BLaER1 treated with 17β-estradiol and CSF1 and Interleukin-3, amounts not matched to agents 10 nM and 100 nM (cell line): ENCODE measurements around the gene MBD5.
A peak's percentile ranks its signal among the peaks of the same experiment; 100 is the strongest.

Experiments used
- H3K27ac ChIP-seq, 11 experiments: shearing (Covaris generic); formaldehyde crosslinking; 2 replicates each; pipeline ENCODE4 v1.8.1; 2022
- H3K27me3 ChIP-seq, 11 experiments: shearing (Covaris generic); formaldehyde crosslinking; 2 replicates each; pipeline ENCODE4 v1.8.1; 2022
- H3K36me3 ChIP-seq, 11 experiments: shearing (Covaris generic); formaldehyde crosslinking; 2 replicates each; pipeline ENCODE4 v1.8.1; 2022
- H3K4me1 ChIP-seq, 10 experiments: shearing (Covaris generic); formaldehyde crosslinking; 2 replicates each; pipeline ENCODE4 v1.8.1; 2022
- H3K4me2 ChIP-seq, 11 experiments: shearing (Covaris generic); formaldehyde crosslinking; 2 replicates each; pipeline ENCODE4 v1.8.1; 2022
- H3K4me3 ChIP-seq, 10 experiments: shearing (Covaris generic); formaldehyde crosslinking; 2 replicates each; pipeline ENCODE4 v1.8.1; 2022
- H3K9ac ChIP-seq, 11 experiments: shearing (Covaris generic); formaldehyde crosslinking; 2 replicates each; pipeline ENCODE4 v1.8.1; 2022
- H3K9me3 ChIP-seq, 11 experiments: shearing (Covaris generic); formaldehyde crosslinking; replicated peaks in 1 of 11; 2 replicates each; pipeline ENCODE4 v1.8.1; 2022
- H4K20me1 ChIP-seq, 11 experiments: shearing (Covaris generic); formaldehyde crosslinking; 2 replicates each; pipeline ENCODE4 v1.8.1; 2022
- Cebpa-rat ChIP-seq, 11 experiments: shearing (Covaris generic); IDR thresholded peaks; 2 replicates each; pipeline ENCODE4 v1.8.1; 2022

Gene MBD5

DNA sequence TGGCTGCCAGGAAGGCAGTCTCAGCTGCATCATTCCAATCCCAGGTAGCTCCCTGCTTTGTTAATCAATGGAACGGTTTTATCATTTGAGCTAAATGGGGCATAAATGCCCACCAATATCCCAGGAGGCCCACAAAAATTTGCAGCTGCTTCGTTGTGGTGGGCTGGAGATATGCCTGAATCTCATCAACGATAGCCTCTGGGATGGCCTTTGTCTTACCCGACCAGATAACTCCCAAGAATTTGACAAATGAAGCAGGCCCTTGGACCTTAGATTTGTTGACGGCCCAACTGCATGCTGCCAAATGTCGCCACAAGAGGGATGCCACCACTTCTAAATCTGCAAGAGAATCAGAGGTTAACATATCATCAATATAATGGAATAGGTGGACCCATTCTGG, 236.4 kb downstream of the MBD5 start:
- no peak overlapping the region for H3K4me2 ChIP-seq
- TF ChIP-seq Cebpa-rat (IDR thresholded peaks at IDR 0.05) = no peak
- H3K9me3 ChIP-seq = peaks cover 67 to 82% (median 78%) of the 10 kb centered on the region in 11 experiments
- H3K4me3 ChIP-seq = no peak overlapping the region
- no peaks in the 10 kb centered on the region for H3K4me1 ChIP-seq
- H3K27me3 ChIP-seq = no peaks in the 10 kb centered on the region
- no peaks in the 10 kb centered on the region for H4K20me1 ChIP-seq
- no peak overlapping the region for H3K9ac ChIP-seq
- H3K27ac ChIP-seq = no peak overlapping the region
- peaks cover 50 to 86% (median 73%) of the 10 kb centered on the region in 11 experiments for H3K36me3 ChIP-seq

- Histone ChIP-seq H3K4me3 (no peak overlapping the region), H3K4me1 (no peaks in the 10 kb centered on the region), H3K9me3 (peaks cover 59 to 74% (median 70%) of the 10 kb centered on the region in 11 experiments), H4K20me1 (no peaks in the 10 kb centered on the region), H3K4me2 (no peak overlapping the region), H3K36me3 (peaks cover 42 to 77% (median 66%) of the 10 kb centered on the region in 11 experiments), H3K9ac (no peak overlapping the region), H3K27ac (no peak overlapping the region), H3K27me3 (no peaks in the 10 kb centered on the region)
- TF ChIP-seq Cebpa-rat (IDR thresholded peaks at IDR 0.05) = no peak
These were observed 237.2 kb downstream of the MBD5 start for GRCh38 chr2:148258124-148258523.

GRCh38 chr2:148259674-148260073, 238.8 kb downstream of the MBD5 start:
- Histone ChIP-seq H3K27me3 (no peaks in the 10 kb centered on the region), H3K4me3 (no peak overlapping the region), H3K4me2 (no peak overlapping the region), H3K27ac (no peak overlapping the region), H4K20me1 (no peaks in the 10 kb centered on the region), H3K4me1 (no peaks in the 10 kb centered on the region), H3K9ac (no peak overlapping the region), H3K36me3 (peaks cover 26 to 62% (median 50%) of the 10 kb centered on the region in 11 experiments), H3K9me3 (peaks cover 43 to 58% (median 54%) of the 10 kb centered on the region in 11 experiments)
- no peak for TF ChIP-seq Cebpa-rat (IDR thresholded peaks at IDR 0.05)

DNA sequence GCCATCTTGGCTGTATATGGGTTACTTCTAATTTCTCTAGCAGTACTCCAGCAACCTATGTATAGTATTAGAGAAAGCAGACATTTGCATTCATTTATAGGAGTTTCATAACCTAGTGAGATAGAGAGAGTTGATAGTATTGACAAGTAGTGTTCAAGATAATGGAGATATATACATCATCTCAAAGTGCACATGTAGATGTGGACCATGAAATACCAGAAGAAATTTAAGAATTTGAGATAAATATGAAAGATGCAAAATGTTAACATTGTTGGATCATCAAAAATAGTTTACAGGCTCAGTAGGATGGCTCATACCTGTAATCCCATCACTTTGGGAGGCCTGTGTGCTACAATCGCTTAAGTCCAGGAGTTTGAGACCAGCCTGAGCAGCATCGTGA, 243.0 kb downstream of the MBD5 start:
- H3K4me2 ChIP-seq = no peak overlapping the region
- H3K9me3 ChIP-seq = peaks cover 10 to 16% (median 12%) of the 10 kb centered on the region in 11 experiments
- H3K27ac ChIP-seq = no peak overlapping the region
- no peak for TF ChIP-seq Cebpa-rat (IDR thresholded peaks at IDR 0.05)
- H3K4me1 ChIP-seq = no peaks in the 10 kb centered on the region
- H3K36me3 ChIP-seq = peaks cover 8 to 20% (median 13%) of the 10 kb centered on the region in 11 experiments; a peak in 20 of 22 replicates
- H4K20me1 ChIP-seq = no peaks in the 10 kb centered on the region
- no peak overlapping the region for H3K4me3 ChIP-seq
- no peaks in the 10 kb centered on the region for H3K27me3 ChIP-seq
- no peak overlapping the region for H3K9ac ChIP-seq

DNA sequence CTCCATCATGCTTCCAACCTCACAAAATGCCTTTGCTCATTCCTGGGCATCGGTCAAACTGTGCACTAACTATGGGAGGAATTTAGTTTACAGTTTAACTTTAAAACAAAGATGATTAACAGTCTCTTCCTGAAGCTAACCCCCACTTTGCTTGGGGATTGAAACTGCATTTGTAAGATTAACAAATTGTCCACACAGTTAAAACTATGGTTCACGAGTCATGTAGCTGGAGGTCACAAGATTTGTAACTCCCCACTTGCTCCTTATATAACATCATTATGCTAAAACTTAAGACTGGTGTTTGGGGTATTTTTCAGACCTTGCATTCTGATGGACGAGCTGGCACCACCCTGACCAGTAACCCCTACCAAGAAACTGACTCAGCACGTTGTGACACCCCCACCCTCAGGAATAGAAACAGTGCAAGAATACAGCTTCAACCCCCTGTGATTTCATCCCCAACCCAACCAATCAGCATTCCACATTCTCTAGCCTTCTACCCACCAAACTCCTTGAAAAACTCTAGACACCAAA, 252.3 kb downstream of the MBD5 start:
- Histone ChIP-seq H3K4me3 (no peak overlapping the region), H3K9ac (no peak overlapping the region), H4K20me1 (no peaks in the 10 kb centered on the region), H3K36me3 (peaks cover 0 to 18% (median 0%) of the 10 kb centered on the region in 11 experiments; a peak in 2 of 22 replicates), H3K4me2 (no peak overlapping the region), H3K27ac (no peak overlapping the region), H3K27me3 (no peaks in the 10 kb centered on the region), H3K9me3 (no peaks in the 10 kb centered on the region), H3K4me1 (no peaks in the 10 kb centered on the region)
- no peak for TF ChIP-seq Cebpa-rat (IDR thresholded peaks at IDR 0.05)

- H3K27me3 ChIP-seq = no peaks in the 10 kb centered on the region
- H3K27ac ChIP-seq = no peak overlapping the region
- H3K4me3 ChIP-seq = no peak overlapping the region
- peak in 1 of 11 experiments; percentile 35; a peak in 1 of 22 replicates for TF ChIP-seq Cebpa-rat (IDR thresholded peaks at IDR 0.05)
- no peaks in the 10 kb centered on the region for H3K9me3 ChIP-seq
- peaks cover 0 to 6% (median 0%) of the 10 kb centered on the region in 11 experiments; a peak in 3 of 22 replicates for H3K36me3 ChIP-seq
- no peaks in the 10 kb centered on the region for H3K4me1 ChIP-seq
- no peak overlapping the region for H3K4me2 ChIP-seq
- H4K20me1 ChIP-seq = peaks cover 0 to 3% (median 0%) of the 10 kb centered on the region in 11 experiments; a peak in 1 of 22 replicates
- no peak overlapping the region for H3K9ac ChIP-seq
These were observed 258.3 kb downstream of the MBD5 start for GRCh38 chr2:148279216-148279615.

- Histone ChIP-seq H3K4me1 (no peaks in the 10 kb centered on the region), H3K36me3 (peaks cover 0 to 16% (median under 1%) of the 10 kb centered on the region in 11 experiments; a peak in 8 of 22 replicates), H4K20me1 (peaks cover 0 to 3% (median 0%) of the 10 kb centered on the region in 11 experiments; a peak in 1 of 22 replicates), H3K4me3 (no peak overlapping the region), H3K9ac (no peak overlapping the region), H3K27me3 (no peaks in the 10 kb centered on the region), H3K9me3 (0 out of 22 replicates have a peak, but pooled peaks cover 0 to 2% (median 0%) of the 10 kb centered on the region in 11 experiments), H3K27ac (no peak overlapping the region), H3K4me2 (no peak overlapping the region)
- no peak for TF ChIP-seq Cebpa-rat (IDR thresholded peaks at IDR 0.05)
These were observed 261.3 kb downstream of the MBD5 start for GRCh38 chr2:148282201-148282600.

GRCh38 chr2:148292431-148292830, 271.5 kb downstream of the MBD5 start:
- Histone ChIP-seq H3K27ac (no peak overlapping the region), H3K9me3 (peaks cover 0 to 4% (median 0%) of the 10 kb centered on the region in 11 experiments; a peak in 1 of 22 replicates), H3K4me1 (no peaks in the 10 kb centered on the region), H3K4me3 (no peak overlapping the region), H4K20me1 (no peaks in the 10 kb centered on the region), H3K27me3 (no peaks in the 10 kb centered on the region), H3K4me2 (no peak overlapping the region), H3K9ac (no peak overlapping the region), H3K36me3 (peaks cover 0 to 19% (median 4%) of the 10 kb centered on the region in 11 experiments; a peak in 8 of 22 replicates)
- TF ChIP-seq Cebpa-rat (IDR thresholded peaks at IDR 0.05) = no peak

DNA sequence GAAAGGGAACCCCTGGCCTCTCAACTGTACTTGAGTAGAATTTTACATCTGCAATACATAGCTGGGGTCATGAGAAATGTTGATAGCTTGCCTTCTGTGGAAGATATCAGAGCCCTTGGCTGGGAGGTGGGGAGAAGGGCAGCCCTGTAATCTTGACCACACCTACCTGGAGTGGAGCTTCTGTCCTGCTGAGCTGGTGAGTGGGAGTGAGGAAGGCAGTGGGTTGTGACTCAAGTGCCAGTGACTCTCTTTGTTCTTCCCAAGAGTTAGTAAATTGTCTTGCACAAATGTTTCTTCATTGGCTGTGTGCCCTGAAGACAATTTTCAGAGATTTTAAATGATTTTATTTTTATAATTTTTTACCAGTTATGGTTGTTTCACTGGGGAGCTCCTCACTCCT, 277.3 kb downstream of the MBD5 start:
- no peak overlapping the region for H3K9ac ChIP-seq
- TF ChIP-seq Cebpa-rat (IDR thresholded peaks at IDR 0.05) = no peak
- no peak overlapping the region for H3K27ac ChIP-seq
- H3K4me1 ChIP-seq = no peaks in the 10 kb centered on the region
- no peaks in the 10 kb centered on the region for H3K9me3 ChIP-seq
- H3K4me3 ChIP-seq = no peak overlapping the region
- H3K27me3 ChIP-seq = no peaks in the 10 kb centered on the region
- peaks cover 0 to 31% (median 0%) of the 10 kb centered on the region in 11 experiments; a peak in 4 of 22 replicates for H3K36me3 ChIP-seq
- H3K4me2 ChIP-seq = no peak overlapping the region
- no peaks in the 10 kb centered on the region for H4K20me1 ChIP-seq

DNA sequence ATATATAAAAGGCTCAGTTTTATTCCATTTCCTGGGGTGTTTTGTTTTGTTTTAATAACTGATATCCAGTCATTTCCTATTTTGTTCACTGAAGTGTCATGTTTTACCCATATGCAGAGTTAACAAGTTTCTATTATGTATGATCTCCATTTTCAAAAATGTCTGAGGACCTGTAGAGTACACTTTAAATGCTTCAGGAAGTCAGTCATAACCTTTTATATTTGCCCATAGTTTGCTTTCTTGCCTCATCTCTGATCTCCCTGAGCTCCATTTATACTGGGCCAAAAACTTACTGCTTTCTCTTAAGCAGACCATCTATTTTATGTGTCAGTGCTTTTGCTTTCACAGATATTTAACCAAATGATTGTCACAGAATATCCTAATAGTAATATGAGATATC, 278.7 kb downstream of the MBD5 start:
- Histone ChIP-seq H3K4me1 (no peaks in the 10 kb centered on the region), H3K9ac (no peak overlapping the region), H3K36me3 (peaks cover 0 to 40% (median 0%) of the 10 kb centered on the region in 11 experiments; a peak in 6 of 22 replicates), H3K27ac (no peak overlapping the region), H3K9me3 (no peaks in the 10 kb centered on the region), H4K20me1 (no peaks in the 10 kb centered on the region), H3K4me2 (no peak overlapping the region), H3K4me3 (no peak overlapping the region), H3K27me3 (no peaks in the 10 kb centered on the region)
- TF ChIP-seq Cebpa-rat (IDR thresholded peaks at IDR 0.05) = no peak
